K562 (cell line): Measurements from ENCODE around the gene LRCH1. TPM values are rescaled to one million over a fixed set of nuclear protein-coding genes. Genes with fewer than 3 reads are reported as not detected.

Source experiments
- ATAC-seq: fragments of 200-7000 bp; cut with Tn5 transposase; 3 replicates; pipeline ENCODE4 v1.9.1; 2020; ENCODE audit warnings: moderate library complexity
- BruUV-seq: library from RNA; stranded (reverse); fragments of 400-500 nt; replicated peaks from 2 replicates; lab custom pipeline; 2021; lab: Mats Ljungman, UMichigan
- CTCF ChIA-PET: fragments of 300-600 bp; formaldehyde crosslinking; extraction: SDS; loops from one replicate; lab custom pipeline; 2021; ENCODE audit warnings: low intra/inter-chr PET ratio; lab: Yijun Ruan, JAX
- POLR2A ChIA-PET: fragments of 300-600, 350-650 bp; sonication (Branson Sonifier 250); formaldehyde crosslinking; extraction: SDS; loops from one replicate; lab custom pipeline; 2021; ENCODE audit warnings: antibody characterized with exemption, inconsistent platforms; lab: Yijun Ruan, JAX
- DNase-seq, 4 experiments: peaks; one replicate each; pipeline versions ENCODE4 v3.0.0 to v3.0.0-alpha.2; 2011 to 2018; ENCODE audit warnings: low spot score in 3 of 4, mixed read lengths in 3 of 4; ENCODE audit errors: extremely low read depth in 1 of 4
- FAIRE-seq: peaks from 2 replicates; lab custom pipeline; 2011; peaks lifted over from hg19 to GRCh38; lab: Jason Lieb, UNC
- H2AFZ ChIP-seq: 2 replicates; pipeline ENCODE4 v1.6.0; 2011; ENCODE audit warnings: low read depth, low read length, control low read depth, inconsistent platforms
- H3K27ac ChIP-seq: fragments of 200-600 bp; 3 replicates; pipeline ENCODE4 v1.8.0; 2011; ENCODE audit warnings: low read depth, mild to moderate bottlenecking, control low read depth, inconsistent platforms, low read length, moderate library complexity, mixed read lengths; ENCODE audit errors: extremely low read depth
- H3K27me3 ChIP-seq, 2 experiments: fragments of 300-600 bp in 1 of 2; 2 replicates in 1 of 2; 3 replicates in 1 of 2; pipeline versions ENCODE4 v1.6.0 to v1.8.0; 2011; ENCODE audit warnings: inconsistent platforms in 2 of 2, low read length in 2 of 2, mild to moderate bottlenecking in 1 of 2, mixed read lengths in 1 of 2, moderate library complexity in 1 of 2; ENCODE audit not compliant: control insufficient read depth in 2 of 2, insufficient read depth in 2 of 2
- H3K36me3 ChIP-seq: fragments of 300-600 bp; 3 replicates; pipeline ENCODE4 v1.8.0; 2011; ENCODE audit warnings: mild to moderate bottlenecking, low read length, inconsistent platforms; ENCODE audit not compliant: control insufficient read depth, insufficient read depth
- H3K4me1 ChIP-seq, 2 experiments: fragments of 200-600 bp in 1 of 2; replicated peaks in 1 of 2; 2 replicates in 1 of 2; 3 replicates in 1 of 2; pipeline versions ENCODE4 v1.5.1 to v1.8.0; 2011; ENCODE audit warnings: inconsistent platforms in 2 of 2, low read length in 2 of 2, mild to moderate bottlenecking in 1 of 2, mixed read lengths in 1 of 2, moderate library complexity in 1 of 2; ENCODE audit not compliant: control insufficient read depth in 2 of 2, insufficient read depth in 2 of 2
- H3K4me2 ChIP-seq: 2 replicates; pipeline ENCODE4 v1.6.1; 2011; ENCODE audit warnings: low read length, control low read depth, inconsistent platforms, mixed read lengths; ENCODE audit not compliant: insufficient read depth
- H3K4me3 ChIP-seq: fragments of 200-600 bp; sonication (generic), shearing (Covaris generic); 2 replicates; pipeline ENCODE4 v1.5.1; 2016; ENCODE audit warnings: control low read depth, inconsistent platforms
- H3K79me2 ChIP-seq: fragments of 200-600 bp; 3 replicates; pipeline ENCODE4 v1.8.0; 2011; ENCODE audit warnings: low read length, inconsistent platforms; ENCODE audit not compliant: control insufficient read depth, insufficient read depth
- H3K9ac ChIP-seq, 2 experiments: 2 replicates each; pipeline versions ENCODE4 v1.6.0 to v1.6.1; 2011; ENCODE audit warnings: low read depth in 2 of 2, low read length in 2 of 2, control low read depth in 1 of 2, inconsistent platforms in 1 of 2, mild to moderate bottlenecking in 1 of 2, mixed read lengths in 1 of 2; ENCODE audit not compliant: insufficient read depth in 1 of 2
- H3K9me1 ChIP-seq: one replicate; pipeline ENCODE4 v1.6.0; 2011; ENCODE audit warnings: inconsistent platforms, mild to moderate bottlenecking, low read length, moderate library complexity; ENCODE audit not compliant: control insufficient read depth, insufficient read depth
- H3K9me3 ChIP-seq: replicated peaks from 2 replicates; pipeline ENCODE4 v1.5.1; 2011; ENCODE audit warnings: low read depth, low read length, inconsistent platforms; ENCODE audit not compliant: control insufficient read depth, insufficient read depth
- H4K20me1 ChIP-seq: replicated peaks from 2 replicates; pipeline ENCODE4 v1.6.1; 2011; ENCODE audit warnings: low read length, inconsistent platforms, mixed read lengths; ENCODE audit not compliant: control insufficient read depth, insufficient read depth
- CREBBP ChIP-seq: IDR thresholded peaks from one replicate; pipeline ENCODE4 v1.6.1; 2012; ENCODE audit warnings: low read depth, mild to moderate bottlenecking, control low read depth, inconsistent platforms, low read length
- JUND ChIP-seq, 2 experiments: IDR thresholded peaks; 2 replicates in 1 of 2; 3 replicates in 1 of 2; pipeline ENCODE4 v1.6.1; 2011; ENCODE audit warnings: borderline replicate concordance in 2 of 2, low read depth in 2 of 2, low read length in 2 of 2, improper control_type of control experiment in 1 of 2, missing biosample characterization in 1 of 2, missing genetic modification characterization in 1 of 2, missing genetic modification reagents in 1 of 2
- MTA3 ChIP-seq: fragments of 450-650 bp; formaldehyde crosslinking; IDR thresholded peaks from 2 replicates; pipeline ENCODE4 v1.6.1; 2017; ENCODE audit warnings: mild to moderate bottlenecking, borderline replicate concordance
- WGBS: fragments of 100-300 bp; shearing (Covaris generic); methylation state at CpG from one replicate; pipeline ENCODE4 v1.1.6; 2016; ENCODE audit warnings: low coverage, mixed read lengths; ENCODE audit not compliant: insufficient coverage; ENCODE audit errors: missing lambda C conversion rate; 5-methylcytosine and 5-hydroxymethylcytosine counted together
- in situ Hi-C: fragments of 300-500 bp; cut with MboI; formaldehyde crosslinking; loops from 4 replicates; pipeline ENCODE4 v1.15.0; 2018; ENCODE audit warnings: inconsistent platforms, mixed read lengths
- intact Hi-C: fragments of 100-400 bp; cut with micrococcal nuclease; formaldehyde crosslinking; loops from 2 replicates; pipeline ENCODE4 v1.14.2; 2022
- polyA plus RNA-seq, 8 experiments: library from polyadenylated mRNA; depleted of rRNA in 4 of 8; stranded (reverse) in 5 of 8; unstranded in 3 of 8; fragments of >200 nt; fragmentation: Nextera tagmentation in 2 of 8; fragmentation: Illumina TruSeq in 1 of 8; extraction: Ambion mirVana in 2 of 8; extraction: Trizol in 1 of 8; gene quantifications; 2 replicates each; pipeline versions ENCODE4 v1.2.1 to v1.2.3, GENCODE V29; 2011 to 2014; ENCODE audit warnings: inconsistent platforms in 1 of 8, missing spikeins in 1 of 8
- total RNA-seq, 7 experiments: library from RNA; depleted of rRNA in 6 of 7; stranded (reverse); fragments of >200 nt in 6 of 7; fragmentation: Illumina TruSeq in 2 of 7; extraction: Trizol in 2 of 7; gene quantifications; 2 replicates each; pipeline versions ENCODE4 v1.2.1 to v1.2.3, GENCODE V29; 2011 to 2021; ENCODE audit warnings: low replicate concordance in 1 of 7
- TF ChIP-seq, protein P1 (sequence below): fragments of 250-450 bp; sonication (Bioruptor Pico); IDR thresholded peaks from 2 replicates; pipeline ENCODE4 v1.5.0; 2021

LRCH1 gene
- total and polyA plus RNA-seq, 9 of the 15 experiments (the other 6 are each of a cell fraction or from before 2014, with no cell fraction given) = 1.1 to 6.8 (median 3.7) TPM

DNA sequence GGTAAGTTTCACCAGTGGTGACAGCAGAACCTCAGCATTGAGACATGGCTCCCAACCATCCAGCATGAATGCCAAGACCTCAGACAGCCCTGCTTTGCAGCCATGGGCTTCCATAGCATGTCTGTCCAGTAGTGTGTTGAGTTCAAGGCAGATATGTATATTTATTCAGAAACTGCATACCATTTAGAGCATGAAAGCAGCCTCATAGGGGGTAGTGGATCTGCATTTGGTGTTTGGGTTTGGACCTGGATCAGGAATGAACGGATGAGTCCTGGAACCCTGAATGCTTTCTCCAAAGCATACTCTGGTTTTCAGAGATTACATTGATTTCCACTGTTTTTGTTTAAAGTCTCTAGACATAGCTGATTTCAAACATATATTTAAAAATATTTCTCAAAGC lies 129.7 kb downstream of the LRCH1 start:
- Histone ChIP-seq H3K36me3 (peaks cover 4% of the 10 kb centered on the region; the same call in 1 of the 3 replicates), H3K9ac (no peak overlapping the region), H3K9me3 (no peaks in the 10 kb centered on the region), H3K4me1 (peaks cover 0 to 2% of the 10 kb centered on the region in 2 experiments; a peak in 1 of 5 replicates), H4K20me1 (no peaks in the 10 kb centered on the region), H3K4me2 (no peak overlapping the region), H3K4me3 (no peak overlapping the region), H3K27me3 (no peaks in the 10 kb centered on the region), H2AFZ (no peak overlapping the region), H3K27ac (no peak overlapping the region), H3K9me1 (no peaks in the 10 kb centered on the region), H3K79me2 (no peaks in the 10 kb centered on the region)
- in situ Hi-C loops (no loop called here), intact Hi-C loops (no loop called here)
- CTCF ChIA-PET = no interaction called here
- TF ChIP-seq JUND (IDR thresholded peaks at IDR 0.05; ENCODE audit: borderline replicate concordance, low read depth, low read length) (no peak), JUND (tag; IDR thresholded peaks at IDR 0.05; ENCODE audit: borderline replicate concordance, low read depth, low read length) (no peak), CREBBP (no peak), MTA3 (no peak)
- TF ChIP-seq, protein P1, sequence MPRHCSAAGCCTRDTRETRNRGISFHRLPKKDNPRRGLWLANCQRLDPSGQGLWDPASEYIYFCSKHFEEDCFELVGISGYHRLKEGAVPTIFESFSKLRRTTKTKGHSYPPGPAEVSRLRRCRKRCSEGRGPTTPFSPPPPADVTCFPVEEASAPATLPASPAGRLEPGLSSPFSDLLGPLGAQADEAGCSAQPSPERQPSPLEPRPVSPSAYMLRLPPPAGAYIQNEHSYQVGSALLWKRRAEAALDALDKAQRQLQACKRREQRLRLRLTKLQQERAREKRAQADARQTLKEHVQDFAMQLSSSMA (CRISPR knock-in tag) = no peak
- POLR2A ChIA-PET = no interaction called here
- no peak for ATAC-seq
- 100% methylated on average over 1 of the region's 1 CpG for WGBS
- no TSS peak for BruUV-seq
- DNase-seq = no peak
- FAIRE-seq = no peak
